K562 (cell line): ENCODE data around the gene RIPOR2. TPM values are rescaled to one million over a fixed set of nuclear protein-coding genes. Genes with fewer than 3 reads are reported as not detected.

Source experiments
- ATAC-seq: fragments of 200-7000 bp; cut with Tn5 transposase; 3 replicates; pipeline ENCODE4 v1.9.1; 2020; ENCODE audit warnings: moderate library complexity
- BruUV-seq: library from RNA; stranded (reverse); fragments of 400-500 nt; replicated peaks from 2 replicates; lab custom pipeline; 2021; lab: Mats Ljungman, UMichigan
- CTCF ChIA-PET: fragments of 300-600 bp; formaldehyde crosslinking; extraction: SDS; loops from one replicate; lab custom pipeline; 2021; ENCODE audit warnings: low intra/inter-chr PET ratio; lab: Yijun Ruan, JAX
- POLR2A ChIA-PET: fragments of 300-600, 350-650 bp; sonication (Branson Sonifier 250); formaldehyde crosslinking; extraction: SDS; loops from one replicate; lab custom pipeline; 2021; ENCODE audit warnings: antibody characterized with exemption, inconsistent platforms; lab: Yijun Ruan, JAX
- DNase-seq, 4 experiments: peaks; one replicate each; pipeline versions ENCODE4 v3.0.0 to v3.0.0-alpha.2; 2011 to 2018; ENCODE audit warnings: low spot score in 3 of 4, mixed read lengths in 3 of 4; ENCODE audit errors: extremely low read depth in 1 of 4
- FAIRE-seq: peaks from 2 replicates; lab custom pipeline; 2011; peaks lifted over from hg19 to GRCh38; lab: Jason Lieb, UNC
- H2AFZ ChIP-seq: 2 replicates; pipeline ENCODE4 v1.6.0; 2011; ENCODE audit warnings: low read depth, low read length, control low read depth, inconsistent platforms
- H3K27ac ChIP-seq: fragments of 200-600 bp; 3 replicates; pipeline ENCODE4 v1.8.0; 2011; ENCODE audit warnings: low read depth, mild to moderate bottlenecking, control low read depth, inconsistent platforms, low read length, moderate library complexity, mixed read lengths; ENCODE audit errors: extremely low read depth
- H3K27me3 ChIP-seq, 2 experiments: fragments of 300-600 bp in 1 of 2; 2 replicates in 1 of 2; 3 replicates in 1 of 2; pipeline versions ENCODE4 v1.6.0 to v1.8.0; 2011; ENCODE audit warnings: inconsistent platforms in 2 of 2, low read length in 2 of 2, mild to moderate bottlenecking in 1 of 2, mixed read lengths in 1 of 2, moderate library complexity in 1 of 2; ENCODE audit not compliant: control insufficient read depth in 2 of 2, insufficient read depth in 2 of 2
- H3K36me3 ChIP-seq: fragments of 300-600 bp; 3 replicates; pipeline ENCODE4 v1.8.0; 2011; ENCODE audit warnings: mild to moderate bottlenecking, low read length, inconsistent platforms; ENCODE audit not compliant: control insufficient read depth, insufficient read depth
- H3K4me1 ChIP-seq, 2 experiments: fragments of 200-600 bp in 1 of 2; replicated peaks in 1 of 2; 2 replicates in 1 of 2; 3 replicates in 1 of 2; pipeline versions ENCODE4 v1.5.1 to v1.8.0; 2011; ENCODE audit warnings: inconsistent platforms in 2 of 2, low read length in 2 of 2, mild to moderate bottlenecking in 1 of 2, mixed read lengths in 1 of 2, moderate library complexity in 1 of 2; ENCODE audit not compliant: control insufficient read depth in 2 of 2, insufficient read depth in 2 of 2
- H3K4me2 ChIP-seq: 2 replicates; pipeline ENCODE4 v1.6.1; 2011; ENCODE audit warnings: low read length, control low read depth, inconsistent platforms, mixed read lengths; ENCODE audit not compliant: insufficient read depth
- H3K4me3 ChIP-seq: fragments of 200-600 bp; sonication (generic), shearing (Covaris generic); 2 replicates; pipeline ENCODE4 v1.5.1; 2016; ENCODE audit warnings: control low read depth, inconsistent platforms
- H3K79me2 ChIP-seq: fragments of 200-600 bp; 3 replicates; pipeline ENCODE4 v1.8.0; 2011; ENCODE audit warnings: low read length, inconsistent platforms; ENCODE audit not compliant: control insufficient read depth, insufficient read depth
- H3K9ac ChIP-seq, 2 experiments: 2 replicates each; pipeline versions ENCODE4 v1.6.0 to v1.6.1; 2011; ENCODE audit warnings: low read depth in 2 of 2, low read length in 2 of 2, control low read depth in 1 of 2, inconsistent platforms in 1 of 2, mild to moderate bottlenecking in 1 of 2, mixed read lengths in 1 of 2; ENCODE audit not compliant: insufficient read depth in 1 of 2
- H3K9me1 ChIP-seq: one replicate; pipeline ENCODE4 v1.6.0; 2011; ENCODE audit warnings: inconsistent platforms, mild to moderate bottlenecking, low read length, moderate library complexity; ENCODE audit not compliant: control insufficient read depth, insufficient read depth
- H3K9me3 ChIP-seq: replicated peaks from 2 replicates; pipeline ENCODE4 v1.5.1; 2011; ENCODE audit warnings: low read depth, low read length, inconsistent platforms; ENCODE audit not compliant: control insufficient read depth, insufficient read depth
- H4K20me1 ChIP-seq: replicated peaks from 2 replicates; pipeline ENCODE4 v1.6.1; 2011; ENCODE audit warnings: low read length, inconsistent platforms, mixed read lengths; ENCODE audit not compliant: control insufficient read depth, insufficient read depth
- ADNP ChIP-seq: fragments of 200-800 bp; sonication (Bioruptor generic); IDR thresholded peaks from 2 replicates; pipeline ENCODE4 v1.6.1; 2016; ENCODE audit warnings: missing genetic modification characterization, missing compliant biosample characterization
- CXXC5 ChIP-seq: fragments of 250-450 bp; sonication (Bioruptor Pico); IDR thresholded peaks from 2 replicates; pipeline ENCODE4 v1.8.0; 2022; ENCODE audit warnings: inconsistent platforms, mild to moderate bottlenecking, moderate library complexity
- E2F3 ChIP-seq: fragments of 250-450 bp; sonication (Bioruptor Pico); IDR thresholded peaks from 2 replicates; pipeline ENCODE4 v1.4.0; 2020; ENCODE audit warnings: mild to moderate bottlenecking
- FOXA3 ChIP-seq, 2 experiments: fragments of 450-650 bp in 1 of 2; sonication (generic) in 1 of 2; formaldehyde crosslinking; IDR thresholded peaks in 1 of 2; conservative IDR thresholded peaks in 1 of 2; 2 replicates each; pipeline versions ENCODE4 v1.4.0 to v1.8.0; 2020 to 2022; ENCODE audit warnings: mild to moderate bottlenecking in 2 of 2, missing genetic modification reagents in 1 of 2
- MED1 ChIP-seq: sonication (generic); formaldehyde crosslinking; IDR thresholded peaks from 2 replicates; pipeline ENCODE4 v1.8.1; 2023; ENCODE audit warnings: missing genetic modification reagents, borderline replicate concordance
- RBBP5 ChIP-seq: fragments of 200-600 bp; sonication (generic); IDR thresholded peaks from 2 replicates; pipeline ENCODE4 v1.6.1; 2012; ENCODE audit warnings: borderline replicate concordance, mild to moderate bottlenecking, low read length, control low read depth, inconsistent platforms; ENCODE audit not compliant: insufficient read depth, poor library complexity, severe bottlenecking
- RBM14 ChIP-seq: fragments of 200-400 bp; formaldehyde crosslinking; IDR thresholded peaks from 2 replicates; pipeline ENCODE4 v1.6.1; 2018; ENCODE audit warnings: low read depth, mild to moderate bottlenecking, low read length, moderate library complexity, borderline replicate concordance; ENCODE audit not compliant: insufficient read depth
- SNIP1 ChIP-seq: fragments of 450-650 bp; IDR thresholded peaks from 2 replicates; pipeline ENCODE4 v1.7.1; 2017; ENCODE audit warnings: low read depth, mild to moderate bottlenecking
- TARDBP ChIP-seq: fragments of 450-650 bp; IDR thresholded peaks from 2 replicates; pipeline ENCODE4 v1.6.1; 2016
- ZEB2 ChIP-seq: fragments of 450-650 bp; IDR thresholded peaks from 2 replicates; pipeline ENCODE4 v1.6.1; 2016
- ZKSCAN3 ChIP-seq: fragments of 250-450 bp; sonication (Bioruptor Pico); IDR thresholded peaks from 2 replicates; pipeline ENCODE4 v1.4.0; 2020
- ZNF780A ChIP-seq: fragments of 250-450 bp; sonication (Bioruptor Pico); IDR thresholded peaks from 2 replicates; pipeline ENCODE4 v1.5.0; 2021; ENCODE audit warnings: mild to moderate bottlenecking
- WGBS: fragments of 100-300 bp; shearing (Covaris generic); methylation state at CpG from one replicate; pipeline ENCODE4 v1.1.6; 2016; ENCODE audit warnings: low coverage, mixed read lengths; ENCODE audit not compliant: insufficient coverage; ENCODE audit errors: missing lambda C conversion rate; 5-methylcytosine and 5-hydroxymethylcytosine counted together
- in situ Hi-C: fragments of 300-500 bp; cut with MboI; formaldehyde crosslinking; loops from 4 replicates; pipeline ENCODE4 v1.15.0; 2018; ENCODE audit warnings: inconsistent platforms, mixed read lengths
- intact Hi-C: fragments of 100-400 bp; cut with micrococcal nuclease; formaldehyde crosslinking; loops from 2 replicates; pipeline ENCODE4 v1.14.2; 2022
- polyA plus RNA-seq, 8 experiments: library from polyadenylated mRNA; depleted of rRNA in 4 of 8; stranded (reverse) in 5 of 8; unstranded in 3 of 8; fragments of >200 nt; fragmentation: Nextera tagmentation in 2 of 8; fragmentation: Illumina TruSeq in 1 of 8; extraction: Ambion mirVana in 2 of 8; extraction: Trizol in 1 of 8; gene quantifications; 2 replicates each; pipeline versions ENCODE4 v1.2.1 to v1.2.3, GENCODE V29; 2011 to 2014; ENCODE audit warnings: inconsistent platforms in 1 of 8, missing spikeins in 1 of 8
- total RNA-seq, 7 experiments: library from RNA; depleted of rRNA in 6 of 7; stranded (reverse); fragments of >200 nt in 6 of 7; fragmentation: Illumina TruSeq in 2 of 7; extraction: Trizol in 2 of 7; gene quantifications; 2 replicates each; pipeline versions ENCODE4 v1.2.1 to v1.2.3, GENCODE V29; 2011 to 2021; ENCODE audit warnings: low replicate concordance in 1 of 7
- TF ChIP-seq, protein P1 (sequence below): sonication (generic); formaldehyde crosslinking; IDR thresholded peaks from 2 replicates; pipeline ENCODE4 v1.8.0; 2022; ENCODE audit warnings: mild to moderate bottlenecking, missing genetic modification reagents
- TF ChIP-seq, protein P2 (sequence below): fragments of 450-650 bp; formaldehyde crosslinking; IDR thresholded peaks from 2 replicates; pipeline ENCODE4 v1.4.0; 2020; ENCODE audit warnings: mild to moderate bottlenecking, mixed read lengths
- TF ChIP-seq, protein P3 (sequence below): fragments of 450-650 bp; IDR thresholded peaks from 2 replicates; pipeline ENCODE4 v1.6.1; 2016; ENCODE audit warnings: low read depth, mild to moderate bottlenecking, moderate library complexity
- TF ChIP-seq, protein P4 (sequence below): fragments of 450-650 bp; IDR thresholded peaks from 2 replicates; pipeline ENCODE4 v1.6.1; 2017; ENCODE audit warnings: mild to moderate bottlenecking, moderate library complexity

The RIPOR2 gene
- total and polyA plus RNA-seq, 9 of the 15 experiments (the other 6 are each of a cell fraction or from before 2014, with no cell fraction given): 0.04 to 1.0 (median 0.47) TPM; not detected in 2

DNA sequence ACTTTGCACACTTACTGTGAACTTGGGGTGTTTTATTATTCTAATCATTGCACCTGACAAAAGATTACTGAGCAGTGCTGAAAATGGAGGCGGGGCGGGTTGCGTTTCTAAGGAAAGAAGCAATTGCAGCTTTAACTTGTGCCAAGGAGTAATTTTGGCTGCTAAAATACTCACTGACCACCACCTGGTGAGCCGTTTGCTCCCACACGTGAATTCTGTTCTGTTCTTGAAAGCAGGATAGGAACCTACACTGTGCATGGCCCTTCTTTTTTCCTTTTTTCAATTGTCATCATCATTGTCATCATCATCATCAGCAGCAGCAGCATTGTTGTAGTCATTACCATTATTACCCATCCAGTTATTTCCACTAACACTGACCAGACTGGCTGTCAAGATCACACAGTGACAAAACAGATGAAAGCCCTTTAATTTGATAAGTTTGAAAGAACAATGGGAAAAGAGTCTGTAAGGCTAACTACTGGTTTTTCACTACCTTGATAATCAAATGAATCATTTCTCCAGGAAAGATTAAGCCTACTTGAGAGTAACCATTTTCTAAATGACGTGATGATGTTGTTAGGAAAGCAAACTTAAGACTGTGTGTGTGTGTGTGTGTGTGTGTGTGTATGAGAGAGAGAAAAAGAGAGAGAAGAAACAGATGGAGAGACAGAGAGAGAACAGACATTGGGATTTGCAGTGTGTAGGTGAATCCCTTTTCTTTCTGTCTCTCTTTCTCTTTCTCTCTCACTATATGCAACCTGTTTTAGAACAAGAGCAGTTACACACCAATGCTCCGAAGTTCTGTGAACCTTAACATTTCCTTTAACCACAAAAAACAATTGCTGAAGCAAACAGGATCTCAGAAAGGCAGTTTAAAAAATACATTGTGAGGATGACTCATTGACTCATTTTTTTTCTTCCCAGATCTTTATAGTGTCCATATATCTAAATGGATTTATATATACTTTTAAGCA is 3.8 kb downstream of the RIPOR2 start:
- no peaks in the 10 kb centered on the region for H3K4me1 ChIP-seq
- ChIA-PET POLR2A (no interaction called here), CTCF (no interaction called here)
- no peak overlapping the region for H3K4me3 ChIP-seq
- FAIRE-seq (no peak), DNase-seq (no peak)
- in situ Hi-C loops: no loop called here
- intact Hi-C loops: no loop called here
- no peak overlapping the region for H3K9ac ChIP-seq
- H3K36me3 ChIP-seq: no peaks in the 10 kb centered on the region
- H3K27ac ChIP-seq: no peak overlapping the region
- WGBS: under 1% methylated on average over 7 of the region's 7 CpGs
- H3K9me1 ChIP-seq: no peaks in the 10 kb centered on the region
- peaks cover 2 to 7% of the 10 kb centered on the region in 2 experiments; a peak in 2 of 5 replicates for H3K27me3 ChIP-seq
- H2AFZ ChIP-seq: no peak overlapping the region
- no peak for TF ChIP-seq MED1
- no peak for TF ChIP-seq TARDBP
- no peak for TF ChIP-seq ZKSCAN3 (CRISPR knock-in tag)
- TF ChIP-seq, protein P1, sequence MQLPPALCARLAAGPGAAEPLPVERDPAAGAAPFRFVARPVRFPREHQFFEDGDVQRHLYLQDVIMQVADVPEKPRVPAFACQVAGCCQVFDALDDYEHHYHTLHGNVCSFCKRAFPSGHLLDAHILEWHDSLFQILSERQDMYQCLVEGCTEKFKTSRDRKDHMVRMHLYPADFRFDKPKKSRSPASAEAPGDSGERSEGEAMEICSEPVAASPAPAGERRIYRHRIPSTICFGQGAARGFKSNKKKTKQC (CRISPR knock-in tag): no peak
- TF ChIP-seq, protein P2, sequence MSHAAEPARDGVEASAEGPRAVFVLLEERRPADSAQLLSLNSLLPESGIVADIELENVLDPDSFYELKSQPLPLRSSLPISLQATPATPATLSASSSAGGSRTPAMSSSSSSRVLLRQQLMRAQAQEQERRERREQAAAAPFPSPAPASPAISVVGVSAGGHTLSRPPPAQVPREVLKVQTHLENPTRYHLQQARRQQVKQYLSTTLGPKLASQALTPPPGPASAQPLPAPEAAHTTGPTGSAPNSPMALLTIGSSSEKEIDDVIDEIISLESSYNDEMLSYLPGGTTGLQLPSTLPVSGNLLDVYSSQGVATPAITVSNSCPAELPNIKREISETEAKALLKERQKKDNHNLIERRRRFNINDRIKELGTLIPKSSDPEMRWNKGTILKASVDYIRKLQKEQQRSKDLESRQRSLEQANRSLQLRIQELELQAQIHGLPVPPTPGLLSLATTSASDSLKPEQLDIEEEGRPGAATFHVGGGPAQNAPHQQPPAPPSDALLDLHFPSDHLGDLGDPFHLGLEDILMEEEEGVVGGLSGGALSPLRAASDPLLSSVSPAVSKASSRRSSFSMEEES (CRISPR knock-in tag): no peak
- no peak for TF ChIP-seq CXXC5 (CRISPR knock-in tag)
- no peak for TF ChIP-seq FOXA3 (CRISPR knock-in tag; conservative IDR thresholded peaks at IDR 0.05 in 1 of 2, IDR thresholded peaks at IDR 0.05 in 1 of 2)
- TF ChIP-seq, protein P3, sequence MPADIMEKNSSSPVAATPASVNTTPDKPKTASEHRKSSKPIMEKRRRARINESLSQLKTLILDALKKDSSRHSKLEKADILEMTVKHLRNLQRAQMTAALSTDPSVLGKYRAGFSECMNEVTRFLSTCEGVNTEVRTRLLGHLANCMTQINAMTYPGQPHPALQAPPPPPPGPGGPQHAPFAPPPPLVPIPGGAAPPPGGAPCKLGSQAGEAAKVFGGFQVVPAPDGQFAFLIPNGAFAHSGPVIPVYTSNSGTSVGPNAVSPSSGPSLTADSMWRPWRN: no peak
- no peak for TF ChIP-seq E2F3 (CRISPR knock-in tag)
- no peak for TF ChIP-seq ZNF780A (CRISPR knock-in tag)
- TF ChIP-seq ZEB2: no peak
- TF ChIP-seq SNIP1: no peak
- no peak for TF ChIP-seq ADNP (tag)
- TF ChIP-seq, protein P4, sequence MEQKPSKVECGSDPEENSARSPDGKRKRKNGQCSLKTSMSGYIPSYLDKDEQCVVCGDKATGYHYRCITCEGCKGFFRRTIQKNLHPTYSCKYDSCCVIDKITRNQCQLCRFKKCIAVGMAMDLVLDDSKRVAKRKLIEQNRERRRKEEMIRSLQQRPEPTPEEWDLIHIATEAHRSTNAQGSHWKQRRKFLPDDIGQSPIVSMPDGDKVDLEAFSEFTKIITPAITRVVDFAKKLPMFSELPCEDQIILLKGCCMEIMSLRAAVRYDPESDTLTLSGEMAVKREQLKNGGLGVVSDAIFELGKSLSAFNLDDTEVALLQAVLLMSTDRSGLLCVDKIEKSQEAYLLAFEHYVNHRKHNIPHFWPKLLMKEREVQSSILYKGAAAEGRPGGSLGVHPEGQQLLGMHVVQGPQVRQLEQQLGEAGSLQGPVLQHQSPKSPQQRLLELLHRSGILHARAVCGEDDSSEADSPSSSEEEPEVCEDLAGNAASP: no peak
- TF ChIP-seq RBM14: no peak
- no peak for TF ChIP-seq RBBP5
- TF ChIP-seq, all 486 proteins: peak for 0
- Histone ChIP-seq H3K79me2 (no peaks in the 10 kb centered on the region), H3K4me2 (no peak overlapping the region), H3K9me3 (no peaks in the 10 kb centered on the region), H4K20me1 (no peaks in the 10 kb centered on the region)
- no peak for ATAC-seq
- BruUV-seq: no TSS peak
